ENCODE measurements around the gene SLITRK6.

DNA sequence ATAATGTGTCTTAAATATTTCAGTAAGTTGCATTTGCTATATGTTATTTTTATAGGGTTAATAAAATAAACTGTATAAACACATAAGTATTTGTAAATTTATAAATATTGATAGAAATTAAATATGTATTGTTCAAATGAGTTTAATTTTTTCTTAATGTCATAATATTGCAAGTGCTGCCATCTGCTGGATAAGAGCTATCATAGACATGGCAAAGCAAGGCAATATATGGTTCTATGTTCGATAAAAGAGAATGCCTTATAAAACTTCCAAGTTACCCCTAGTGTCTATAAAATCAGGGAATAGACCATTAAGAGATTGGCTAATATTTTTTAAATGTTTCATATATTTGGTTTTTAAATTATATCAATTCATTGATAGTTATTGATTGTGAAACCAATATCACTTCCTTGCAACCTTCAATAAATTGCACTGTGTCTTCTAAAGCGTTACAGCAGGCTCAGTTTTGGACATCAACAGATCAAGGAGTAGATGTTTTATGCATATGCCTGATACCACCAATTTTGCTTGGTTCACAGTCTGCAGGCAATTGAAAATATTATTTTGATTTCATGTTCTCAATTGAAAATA lies 29.0 kb upstream of the SLITRK6 start:
- TF ChIP-seq, protein P1, sequence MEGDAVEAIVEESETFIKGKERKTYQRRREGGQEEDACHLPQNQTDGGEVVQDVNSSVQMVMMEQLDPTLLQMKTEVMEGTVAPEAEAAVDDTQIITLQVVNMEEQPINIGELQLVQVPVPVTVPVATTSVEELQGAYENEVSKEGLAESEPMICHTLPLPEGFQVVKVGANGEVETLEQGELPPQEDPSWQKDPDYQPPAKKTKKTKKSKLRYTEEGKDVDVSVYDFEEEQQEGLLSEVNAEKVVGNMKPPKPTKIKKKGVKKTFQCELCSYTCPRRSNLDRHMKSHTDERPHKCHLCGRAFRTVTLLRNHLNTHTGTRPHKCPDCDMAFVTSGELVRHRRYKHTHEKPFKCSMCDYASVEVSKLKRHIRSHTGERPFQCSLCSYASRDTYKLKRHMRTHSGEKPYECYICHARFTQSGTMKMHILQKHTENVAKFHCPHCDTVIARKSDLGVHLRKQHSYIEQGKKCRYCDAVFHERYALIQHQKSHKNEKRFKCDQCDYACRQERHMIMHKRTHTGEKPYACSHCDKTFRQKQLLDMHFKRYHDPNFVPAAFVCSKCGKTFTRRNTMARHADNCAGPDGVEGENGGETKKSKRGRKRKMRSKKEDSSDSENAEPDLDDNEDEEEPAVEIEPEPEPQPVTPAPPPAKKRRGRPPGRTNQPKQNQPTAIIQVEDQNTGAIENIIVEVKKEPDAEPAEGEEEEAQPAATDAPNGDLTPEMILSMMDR (conservative IDR thresholded peaks at IDR 0.05; ENCODE audit: low read depth, low read length), result peak; percentile 75
- TF ChIP-seq EZH2 (IDR thresholded peaks at IDR 0.05; ENCODE audit: borderline replicate concordance, low read depth, low read length, poor library complexity, severe bottlenecking), result no peak

Measured in A673 (cell line).